ENCODE data around the gene HOXB9. TPM values are rescaled to one million over a fixed set of nuclear protein-coding genes. Genes with fewer than 3 reads are reported as not detected.

HOXB9 gene
- not detected for total RNA-seq

GRCh38 chr17:48626245-48627117 lies at the start of gene HOXB9:
TSS of gene HOXB9 (minus strand) at chr17:48626358. CDS start at chr17:48626269, 89 bp downstream.

GRCh38 chr17:48615047-48615962 lies 10.9 kb downstream of the HOXB9 start, which contains the start of gene HOXB8:
TSS of gene HOXB8 (minus strand) at chr17:48615292. CDS start at chr17:48614704, 588 bp downstream.

GRCh38 chr17:48610282-48611211 lies 15.6 kb downstream of the HOXB9 start, which contains the start of gene HOXB7:
TSS of gene HOXB7 (minus strand) at chr17:48611017. CDS start at chr17:48610918, 99 bp downstream.

GRCh38 chr17:48604770-48605329 lies 21.3 kb downstream of the HOXB9 start, which contains the start of gene HOXB6:
TSS of gene HOXB6 (minus strand) at chr17:48604986. CDS start at chr17:48598150, 6,836 bp downstream.

GRCh38 chr17:48593126-48593829 lies 32.9 kb downstream of the HOXB9 start, which contains the start of gene HOXB5:
TSS of gene HOXB5 (minus strand) at chr17:48593779. CDS start at chr17:48593682, 97 bp downstream.

GRCh38 chr17:48589831-48590606 lies 36.1 kb downstream of the HOXB9 start, which contains the start of gene HOXB3:
TSS of gene HOXB3 (minus strand) at chr17:48590241. CDS start at chr17:48552474, 37,767 bp downstream.

GRCh38 chr17:48577946-48578615 lies 48.1 kb downstream of the HOXB9 start, which contains the start of gene HOXB4:
TSS of gene HOXB4 (minus strand) at chr17:48578350. CDS start at chr17:48578319, 31 bp downstream.

Small RNA genes lying within 50 kb of the gene (small RNA-seq; reads per million reads assigned to genes)
- not detected for gene MIR196A1 (ENCODE audit: low replicate concordance)

Other genes starting within 250 kb of the HOXB9 start
- gene SKAP1, start 196.1 kb downstream of the HOXB9 start, total RNA-seq: 0.31 TPM
- not detected for gene HOXB1, start 95.3 kb downstream of the HOXB9 start, total RNA-seq
- gene HOXB2, start 81.2 kb downstream of the HOXB9 start, total RNA-seq: not detected
- not detected for gene HOXB4, start 48.0 kb downstream of the HOXB9 start, total RNA-seq
- not detected for gene HOXB3, start 36.1 kb downstream of the HOXB9 start, total RNA-seq
- not detected for gene HOXB5, start 32.6 kb downstream of the HOXB9 start, total RNA-seq
- gene HOXB6, start 21.4 kb downstream of the HOXB9 start, total RNA-seq: not detected
- gene HOXB7, start 15.3 kb downstream of the HOXB9 start, total RNA-seq: not detected
- gene HOXB8, start 11.1 kb downstream of the HOXB9 start, total RNA-seq: not detected
- not detected for gene PRAC1, start 96.2 kb upstream of the HOXB9 start, total RNA-seq
- not detected for gene PRAC2, start 96.8 kb upstream of the HOXB9 start, total RNA-seq
- gene HOXB13, start 102.4 kb upstream of the HOXB9 start, total RNA-seq: not detected
- gene TTLL6, start 190.9 kb upstream of the HOXB9 start, total RNA-seq: not detected
- 38.5 TPM for gene CALCOCO2, start 204.7 kb upstream of the HOXB9 start, total RNA-seq